Lower lobe of right lung (tissue), 2 donors: ENCODE results near the gene COG1. TPM values are rescaled to one million over a fixed set of nuclear protein-coding genes. Genes with fewer than 3 reads are reported as not detected.

Experiments used
- ATAC-seq, 2 donors: fragments of 200-7000 bp; cut with Tn5 transposase; one replicate each; pipeline ENCODE4 v1.9.1; 2020 to 2022; ENCODE audit warnings: mild to moderate bottlenecking in 2 of 2, moderate library complexity in 2 of 2
- DNase-seq: peaks from one replicate; pipeline ENCODE4 v3.0.0-alpha.2; 2020
- H3K27ac ChIP-seq: fragments of 200-600 bp; one replicate; pipeline ENCODE4 v1.8.0; 2022
- H3K27me3 ChIP-seq: fragments of 200-600 bp; one replicate; pipeline ENCODE4 v1.8.0; 2022; ENCODE audit warnings: low read depth
- H3K36me3 ChIP-seq: fragments of 200-600 bp; one replicate; pipeline ENCODE4 v1.8.0; 2022; ENCODE audit warnings: mild to moderate bottlenecking
- H3K4me1 ChIP-seq: fragments of 200-600 bp; one replicate; pipeline ENCODE4 v1.8.0; 2022
- H3K4me3 ChIP-seq: fragments of 200-600 bp; one replicate; pipeline ENCODE4 v1.8.0; 2022; ENCODE audit warnings: mild to moderate bottlenecking
- H3K9me3 ChIP-seq: fragments of 200-600 bp; one replicate; pipeline ENCODE4 v1.8.0; 2022
- intact Hi-C: fragments of 100-400 bp; cut with DNase I; formaldehyde crosslinking; loops from one replicate; pipeline ENCODE4 v1.11.0; 2022
- total RNA-seq: library from RNA; stranded (reverse); fragmentation: NEBNext Ultra II Directional; extraction: Animal tissue kit (Norgen Biotek cat#: 25700); gene quantifications from one replicate; pipeline ENCODE4 v1.2.1, GENCODE V29; 2021
- TF ChIP-seq, protein P1 (sequence below): fragments of 200-600 bp; IDR thresholded peaks from one replicate; pipeline ENCODE4 v1.8.0; 2022; ENCODE audit warnings: antibody characterized with exemption, mild to moderate bottlenecking
- donor health status: DM: no; HTN: yes; CAD: no; lungs with severe emphysema.

Gene COG1
- total RNA-seq, 1 donor from 2014 or later: 36.4 TPM

DNA sequence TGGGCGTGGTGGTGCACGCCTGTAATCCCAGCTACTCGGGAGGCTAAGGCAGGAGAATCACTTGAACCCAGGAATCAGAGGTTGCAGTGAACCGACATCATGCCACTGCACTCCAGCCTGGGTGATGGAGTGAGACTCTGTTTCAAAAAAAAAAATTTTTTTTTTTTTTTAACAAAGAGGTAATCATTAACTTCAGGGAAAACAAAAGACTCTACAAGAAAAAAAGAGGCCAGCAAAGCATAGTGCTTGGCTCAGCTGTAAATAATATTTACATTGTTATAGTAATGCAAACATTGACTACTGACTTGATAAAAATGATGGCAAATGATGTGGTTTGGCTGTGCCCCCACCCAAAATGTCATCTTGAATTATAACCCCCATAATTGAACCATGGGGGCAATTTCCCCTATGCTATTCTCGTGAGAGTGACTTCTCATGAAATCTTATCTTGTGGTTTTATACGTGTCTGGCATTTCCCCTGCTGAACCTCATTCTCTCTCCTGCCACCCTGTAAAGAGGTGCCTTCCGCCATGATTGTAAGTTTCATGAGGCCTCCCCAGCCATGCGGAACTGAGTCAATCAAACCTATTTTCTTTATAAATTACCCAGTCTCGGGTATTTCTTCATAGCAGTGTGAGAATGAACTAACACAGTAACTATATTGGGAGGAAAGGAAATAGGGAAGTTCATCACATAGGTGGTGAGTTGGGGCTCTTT is 40.8 kb upstream of the COG1 start:
- DNase-seq (no peak), ATAC-seq (no peak)
- H3K4me3 ChIP-seq: no peak overlapping the region
- H3K27me3 ChIP-seq: peaks cover 11% of the 10 kb centered on the region
- H3K4me1 ChIP-seq: peaks cover 10% of the 10 kb centered on the region
- intact Hi-C loops: no loop called here
- H3K36me3 ChIP-seq: no peaks in the 10 kb centered on the region
- TF ChIP-seq, protein P1, sequence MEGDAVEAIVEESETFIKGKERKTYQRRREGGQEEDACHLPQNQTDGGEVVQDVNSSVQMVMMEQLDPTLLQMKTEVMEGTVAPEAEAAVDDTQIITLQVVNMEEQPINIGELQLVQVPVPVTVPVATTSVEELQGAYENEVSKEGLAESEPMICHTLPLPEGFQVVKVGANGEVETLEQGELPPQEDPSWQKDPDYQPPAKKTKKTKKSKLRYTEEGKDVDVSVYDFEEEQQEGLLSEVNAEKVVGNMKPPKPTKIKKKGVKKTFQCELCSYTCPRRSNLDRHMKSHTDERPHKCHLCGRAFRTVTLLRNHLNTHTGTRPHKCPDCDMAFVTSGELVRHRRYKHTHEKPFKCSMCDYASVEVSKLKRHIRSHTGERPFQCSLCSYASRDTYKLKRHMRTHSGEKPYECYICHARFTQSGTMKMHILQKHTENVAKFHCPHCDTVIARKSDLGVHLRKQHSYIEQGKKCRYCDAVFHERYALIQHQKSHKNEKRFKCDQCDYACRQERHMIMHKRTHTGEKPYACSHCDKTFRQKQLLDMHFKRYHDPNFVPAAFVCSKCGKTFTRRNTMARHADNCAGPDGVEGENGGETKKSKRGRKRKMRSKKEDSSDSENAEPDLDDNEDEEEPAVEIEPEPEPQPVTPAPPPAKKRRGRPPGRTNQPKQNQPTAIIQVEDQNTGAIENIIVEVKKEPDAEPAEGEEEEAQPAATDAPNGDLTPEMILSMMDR: no peak
- no peak overlapping the region for H3K27ac ChIP-seq
- no peaks in the 10 kb centered on the region for H3K9me3 ChIP-seq

DNA sequence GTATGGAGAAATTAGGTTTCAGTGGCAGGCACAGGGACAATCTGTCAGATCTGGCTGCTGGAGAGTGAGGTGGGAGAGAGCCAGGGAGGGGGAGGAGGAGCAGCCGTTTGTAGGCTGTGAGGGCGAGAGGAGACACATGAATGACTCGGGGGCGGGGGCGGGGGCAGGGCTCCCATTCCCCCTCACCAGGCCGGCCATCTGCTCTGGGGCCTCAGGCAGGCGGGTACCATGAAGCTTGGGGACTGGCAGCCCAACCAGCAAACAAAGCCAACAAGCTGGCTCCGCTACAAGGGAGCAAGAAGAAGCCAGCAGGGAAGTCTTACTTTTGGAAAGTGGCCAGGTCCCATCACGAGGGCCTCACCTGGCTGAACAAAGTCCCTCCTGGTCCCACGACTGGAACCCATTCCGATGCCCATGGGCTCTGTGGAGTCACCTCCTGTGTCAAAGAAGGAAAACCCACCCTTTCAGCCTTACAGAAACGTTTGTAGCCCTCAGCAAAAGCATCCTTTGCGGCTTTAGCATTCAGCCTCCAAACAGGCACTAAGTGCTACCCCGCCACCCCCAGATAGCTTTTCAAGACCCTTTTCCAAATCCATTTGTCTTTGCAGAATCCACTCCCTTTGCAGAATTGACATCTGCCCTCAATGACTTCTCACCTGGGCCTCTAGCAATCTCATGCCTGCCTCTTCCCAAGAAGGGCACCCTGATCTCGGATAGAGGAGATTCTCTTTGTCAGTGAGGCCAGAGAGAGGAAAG is 37.3 kb upstream of the COG1 start:
- intact Hi-C loops: no loop called here
- TF ChIP-seq, protein P1: no peak
- ATAC-seq (no peak), DNase-seq (no peak)
- peaks cover 10% of the 10 kb centered on the region for H3K4me1 ChIP-seq
- no peaks in the 10 kb centered on the region for H3K36me3 ChIP-seq
- H3K27me3 ChIP-seq: no peaks in the 10 kb centered on the region
- H3K9me3 ChIP-seq: no peaks in the 10 kb centered on the region
- no peak overlapping the region for H3K27ac ChIP-seq
- no peak overlapping the region for H3K4me3 ChIP-seq

DNA sequence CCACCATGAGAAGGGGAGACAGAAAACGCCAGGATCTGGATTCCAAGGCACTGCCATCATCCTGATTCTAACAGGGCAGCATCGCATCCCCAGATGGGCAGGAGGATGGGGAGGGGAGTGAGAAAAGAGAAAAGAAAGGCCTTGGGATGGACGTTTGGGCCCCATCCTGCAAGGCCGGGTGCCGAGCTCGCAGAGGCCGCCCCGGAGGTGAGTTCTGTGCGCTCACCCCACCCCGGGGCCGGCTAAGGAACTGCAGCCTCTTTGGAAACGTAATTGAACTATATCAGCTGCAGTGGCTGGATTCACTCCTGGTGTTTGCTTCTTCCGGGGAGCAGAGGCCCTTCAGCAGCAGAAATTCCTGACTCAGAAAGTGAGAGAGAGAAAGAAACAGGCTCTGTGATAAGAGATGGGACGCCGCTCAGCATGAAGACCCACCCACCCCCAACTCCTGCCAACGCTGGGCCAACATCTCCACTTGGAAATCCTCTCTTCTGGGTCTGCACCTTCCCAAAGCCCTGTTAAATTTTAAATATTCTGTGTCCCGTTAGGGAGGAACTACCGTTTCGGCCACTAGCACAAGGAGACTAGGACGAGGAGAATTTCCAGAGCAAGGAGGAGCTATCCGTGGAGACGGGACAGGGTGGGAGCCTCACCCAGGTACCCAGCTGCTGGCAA is 36.6 kb upstream of the COG1 start:
- ATAC-seq (peak; percentile 92 to 94), DNase-seq (peak; percentile 75)
- H3K27ac ChIP-seq: no peak overlapping the region
- no peaks in the 10 kb centered on the region for H3K36me3 ChIP-seq
- H3K4me3 ChIP-seq: no peak overlapping the region
- H3K4me1 ChIP-seq: peaks cover 10% of the 10 kb centered on the region
- intact Hi-C loops: no loop called here
- TF ChIP-seq, protein P1: peak; percentile 79
- no peaks in the 10 kb centered on the region for H3K9me3 ChIP-seq
- no peaks in the 10 kb centered on the region for H3K27me3 ChIP-seq

DNA sequence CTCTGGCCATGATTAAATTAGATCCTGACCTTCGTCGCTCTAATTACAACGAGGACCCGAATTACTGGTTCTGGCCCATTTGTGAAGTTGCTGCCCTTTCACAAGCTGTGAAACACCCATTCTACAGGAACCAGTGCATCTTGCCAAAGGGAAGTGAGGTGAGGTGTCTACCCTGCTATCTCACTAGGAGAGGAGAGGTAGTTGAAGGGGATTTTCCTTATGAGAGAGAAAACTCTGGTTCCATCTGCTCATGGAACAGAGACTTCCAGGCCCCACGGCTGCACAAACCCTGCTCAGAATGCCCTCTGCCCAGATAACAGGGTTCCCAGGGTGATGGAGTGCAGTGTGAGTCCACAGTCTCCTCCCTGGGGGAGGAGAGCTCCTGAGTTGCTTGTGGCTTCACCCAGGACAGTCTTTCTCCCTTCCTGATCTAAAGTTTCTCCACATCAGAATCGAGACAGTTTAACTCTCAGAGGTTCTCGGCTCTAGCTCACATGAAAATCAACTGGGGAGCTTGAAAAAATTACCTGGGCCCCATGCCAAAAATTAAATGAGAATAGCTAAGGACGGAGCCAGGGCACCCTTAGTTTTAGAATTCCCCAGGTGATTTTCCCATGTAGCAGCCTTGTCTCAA is 35.9 kb upstream of the COG1 start:
- TF ChIP-seq, protein P1: no peak
- ATAC-seq: no peak
- intact Hi-C loops: no loop called here

DNA sequence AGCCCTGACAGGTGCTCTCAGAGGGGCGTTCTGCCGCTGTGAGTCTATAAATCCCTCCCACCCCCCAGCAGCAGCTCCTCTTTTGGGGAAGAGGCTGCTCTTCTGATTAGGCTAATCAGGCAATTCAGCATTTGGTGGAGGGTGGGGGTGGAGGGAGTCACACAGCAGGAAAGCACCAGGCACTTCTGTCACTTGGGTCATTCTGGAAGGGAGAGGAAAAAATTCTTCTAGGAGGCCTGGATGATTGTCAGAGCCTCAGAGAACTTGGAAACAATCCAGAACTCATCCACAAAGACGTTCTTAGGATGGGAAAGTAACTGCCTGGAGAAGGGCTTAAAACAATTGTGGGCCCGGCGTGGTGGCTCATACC is 35.3 kb upstream of the COG1 start:
- TF ChIP-seq, protein P1: no peak
- intact Hi-C loops: no loop called here

More for the DNA sequence above, 35.9 kb upstream of the COG1 start:
- Histone ChIP-seq H3K4me1 (peaks cover 10% of the 10 kb centered on the region), H3K9me3 (no peaks in the 10 kb centered on the region), H3K4me3 (no peak overlapping the region), H3K36me3 (no peaks in the 10 kb centered on the region), H3K27me3 (peaks cover 5% of the 10 kb centered on the region), H3K27ac (no peak overlapping the region)
- DNase-seq: no peak

More for the DNA sequence above, 35.3 kb upstream of the COG1 start:
- Histone ChIP-seq H3K9me3 (no peaks in the 10 kb centered on the region), H3K27ac (no peak overlapping the region), H3K36me3 (no peaks in the 10 kb centered on the region), H3K4me1 (peaks cover 7% of the 10 kb centered on the region), H3K27me3 (peaks cover 9% of the 10 kb centered on the region), H3K4me3 (no peak overlapping the region)
- DNase-seq (no peak), ATAC-seq (no peak)
